GM12873 (cell line): ENCODE data around the gene ELAVL1.

Source experiments
- CTCF ChIP-seq: IDR thresholded peaks from 2 replicates; pipeline ENCODE4 v1.5.1; 2012; ENCODE audit warnings: low read depth, mild to moderate bottlenecking, moderate library complexity, low read length, control low read depth; ENCODE audit not compliant: insufficient read depth; ENCODE audit errors: missing control alignments

ELAVL1 gene

GRCh38 chr19:8030960-8031359, 25.5 kb upstream of the ELAVL1 start:
- no peak for TF ChIP-seq CTCF

- TF ChIP-seq CTCF: no peak
Observed at GRCh38 chr19:8028951-8029491, 23.6 kb upstream of the ELAVL1 start.

GRCh38 chr19:8025316-8025715, 19.9 kb upstream of the ELAVL1 start:
- TF ChIP-seq CTCF: no peak

- no peak for TF ChIP-seq CTCF
Observed at GRCh38 chr19:8023371-8023770, 17.9 kb upstream of the ELAVL1 start.

- no peak for TF ChIP-seq CTCF
Observed at GRCh38 chr19:8022275-8022674, 16.8 kb upstream of the ELAVL1 start.

- no peak for TF ChIP-seq CTCF
Observed at GRCh38 chr19:8021374-8021773, 15.9 kb upstream of the ELAVL1 start.

GRCh38 chr19:8020681-8021080, 15.2 kb upstream of the ELAVL1 start:
- TF ChIP-seq CTCF: no peak

- peak; percentile 62 for TF ChIP-seq CTCF
Observed at GRCh38 chr19:8017808-8018207, 12.4 kb upstream of the ELAVL1 start.
